ENCODE data around the gene SWAP70. TPM values are rescaled to one million over a fixed set of nuclear protein-coding genes. Genes with fewer than 3 reads are reported as not detected.

The SWAP70 gene
- polyA plus RNA-seq, 2 donors, result 7.4 TPM

DNA sequence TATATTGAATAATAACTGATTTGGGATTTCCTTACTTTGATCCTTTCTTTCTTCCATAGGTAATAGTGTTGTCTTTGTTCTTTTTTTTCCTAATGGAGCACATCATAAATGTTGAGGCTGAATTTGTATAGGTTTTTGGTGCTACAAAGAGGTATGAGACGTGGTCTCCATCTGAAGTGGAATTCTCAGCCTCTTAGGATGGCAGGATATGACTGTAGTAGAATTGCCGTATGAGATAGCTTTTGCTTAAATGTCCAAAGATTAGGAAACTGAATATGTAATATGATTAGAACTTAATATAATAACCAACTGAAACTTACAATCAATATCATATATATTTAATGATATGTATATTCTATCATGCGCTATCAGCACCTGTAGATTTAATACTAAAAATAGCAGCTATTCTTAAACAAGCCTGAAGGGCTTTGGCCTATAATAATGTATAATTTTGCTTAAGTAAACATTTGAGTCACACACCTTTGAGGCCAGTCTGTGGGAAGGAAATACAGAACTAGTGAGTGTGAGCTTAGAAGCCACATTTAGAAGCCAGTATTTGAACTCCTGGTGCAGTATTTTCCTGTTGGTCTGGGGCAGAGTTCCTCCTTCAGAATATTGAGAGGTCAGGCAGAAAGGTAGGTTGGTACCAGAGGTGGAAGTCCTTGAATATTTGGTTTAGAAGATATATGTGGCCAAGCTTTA is 62.6 kb downstream of the SWAP70 start:
- no peak overlapping the region for H3K27ac ChIP-seq (ENCODE audit: low read depth in 2 of 2, low read length in 1 of 2)
- no peaks in the 10 kb centered on the region for H3K9me3 ChIP-seq (ENCODE audit: control insufficient read depth in 2 of 2, insufficient read depth in 1 of 2, low read depth in 1 of 2, low read length in 1 of 2)
- WGBS, 2 donors, result 23 to 50% methylated on average over 3 of the region's 3 CpGs
- no peak overlapping the region for H3K4me3 ChIP-seq (ENCODE audit: low read depth in 1 of 2, low read length in 2 of 2)
- no peaks in the 10 kb centered on the region for H3K4me1 ChIP-seq (ENCODE audit: control insufficient read depth in 2 of 2, insufficient read depth in 2 of 2, low read length in 1 of 2)
- no peaks in the 10 kb centered on the region for H3K27me3 ChIP-seq (ENCODE audit: control insufficient read depth in 1 of 2, insufficient read depth in 2 of 2, low read length in 2 of 2)
- peaks cover 0 to 4% of the 10 kb centered on the region in 2 donors for H3K36me3 ChIP-seq (ENCODE audit: control insufficient read depth in 2 of 2, insufficient read depth in 2 of 2, low read length in 1 of 2)

DNA sequence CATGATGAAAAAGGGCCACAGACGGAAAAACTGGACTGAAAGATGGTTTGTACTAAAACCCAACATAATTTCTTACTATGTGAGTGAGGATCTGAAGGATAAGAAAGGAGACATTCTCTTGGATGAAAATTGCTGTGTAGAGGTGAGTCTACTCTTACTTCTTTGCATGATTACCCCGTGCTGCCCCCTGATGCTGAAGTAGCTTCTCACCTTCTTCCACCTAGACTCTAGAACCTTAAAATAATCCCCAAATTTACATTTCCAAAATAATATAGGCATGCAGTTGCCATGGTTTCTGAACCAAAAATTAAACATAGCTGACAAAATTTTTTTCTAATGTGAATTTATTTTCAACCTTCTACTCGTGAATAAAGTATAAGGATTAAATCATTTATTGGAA is 64.2 kb downstream of the SWAP70 start:
- no peak overlapping the region for H3K27ac ChIP-seq (ENCODE audit: low read depth in 2 of 2, low read length in 1 of 2)
- H3K4me1 ChIP-seq (ENCODE audit: control insufficient read depth in 2 of 2, insufficient read depth in 2 of 2, low read length in 1 of 2), result no peaks in the 10 kb centered on the region
- no peak overlapping the region for H3K4me3 ChIP-seq (ENCODE audit: low read depth in 1 of 2, low read length in 2 of 2)
- H3K9me3 ChIP-seq (ENCODE audit: control insufficient read depth in 2 of 2, insufficient read depth in 1 of 2, low read depth in 1 of 2, low read length in 1 of 2), result no peaks in the 10 kb centered on the region
- 86 to 89% methylated on average over 3 of the region's 3 CpGs for WGBS, 2 donors
- no peaks in the 10 kb centered on the region for H3K27me3 ChIP-seq (ENCODE audit: control insufficient read depth in 1 of 2, insufficient read depth in 2 of 2, low read length in 2 of 2)
- peaks cover 3 to 9% of the 10 kb centered on the region in 2 donors for H3K36me3 ChIP-seq (ENCODE audit: control insufficient read depth in 2 of 2, insufficient read depth in 2 of 2, low read length in 1 of 2)

DNA sequence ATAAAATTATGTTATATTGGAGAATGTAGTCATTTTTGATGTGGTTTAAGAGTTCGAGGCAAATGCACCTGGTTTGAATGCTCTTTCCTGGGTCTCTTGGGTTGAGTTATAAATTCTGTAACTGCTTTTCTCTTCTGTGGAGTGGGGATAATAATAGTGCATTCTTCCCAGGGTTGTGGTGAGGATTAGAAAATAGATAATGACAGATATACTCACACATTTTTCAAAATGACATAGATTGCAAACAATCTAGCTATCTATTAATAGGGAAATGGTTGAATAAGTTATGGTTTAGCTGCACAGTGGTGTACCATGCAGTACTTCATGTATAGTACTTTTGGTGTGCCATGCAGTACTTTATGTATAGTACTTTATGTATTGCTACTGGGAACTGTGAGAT is 67.4 kb downstream of the SWAP70 start:
- Histone ChIP-seq H3K27me3 (ENCODE audit: control insufficient read depth in 1 of 2, insufficient read depth in 2 of 2, low read length in 2 of 2) (no peaks in the 10 kb centered on the region), H3K4me3 (ENCODE audit: low read depth in 1 of 2, low read length in 2 of 2) (no peak overlapping the region), H3K9me3 (ENCODE audit: control insufficient read depth in 2 of 2, insufficient read depth in 1 of 2, low read depth in 1 of 2, low read length in 1 of 2) (no peaks in the 10 kb centered on the region), H3K36me3 (ENCODE audit: control insufficient read depth in 2 of 2, insufficient read depth in 2 of 2, low read length in 1 of 2) (peaks cover 6 to 14% of the 10 kb centered on the region in 2 donors), H3K27ac (ENCODE audit: low read depth in 2 of 2, low read length in 1 of 2) (no peak overlapping the region), H3K4me1 (ENCODE audit: control insufficient read depth in 2 of 2, insufficient read depth in 2 of 2, low read length in 1 of 2) (no peaks in the 10 kb centered on the region)
- 89 to 90% methylated on average over 1 of the region's 1 CpG for WGBS, 2 donors

DNA sequence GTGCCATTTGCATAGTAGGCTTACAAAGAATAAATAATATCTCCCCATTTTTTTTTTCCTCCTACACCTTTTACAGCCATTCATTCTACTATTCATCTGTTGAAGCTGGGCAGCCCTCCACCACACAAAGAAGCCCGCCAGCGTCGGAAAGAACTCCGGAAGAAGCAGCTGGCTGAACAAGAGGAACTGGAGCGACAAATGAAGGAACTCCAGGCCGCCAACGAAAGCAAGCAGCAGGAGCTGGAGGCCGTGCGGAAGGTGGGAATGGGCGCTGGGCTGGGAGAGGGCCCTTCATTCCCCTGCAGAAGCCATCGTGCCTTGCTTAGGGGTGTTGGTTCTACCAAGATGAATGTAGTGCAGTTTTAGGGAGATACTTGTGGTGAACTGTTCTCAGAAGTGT is 68.6 kb downstream of the SWAP70 start:
- Histone ChIP-seq H3K4me1 (ENCODE audit: control insufficient read depth in 2 of 2, insufficient read depth in 2 of 2, low read length in 1 of 2) (peaks cover 0 to 4% of the 10 kb centered on the region in 2 donors), H3K9me3 (ENCODE audit: control insufficient read depth in 2 of 2, insufficient read depth in 1 of 2, low read depth in 1 of 2, low read length in 1 of 2) (no peaks in the 10 kb centered on the region), H3K36me3 (ENCODE audit: control insufficient read depth in 2 of 2, insufficient read depth in 2 of 2, low read length in 1 of 2) (peaks cover 9 to 14% of the 10 kb centered on the region in 2 donors), H3K4me3 (ENCODE audit: low read depth in 1 of 2, low read length in 2 of 2) (no peak overlapping the region), H3K27ac (ENCODE audit: low read depth in 2 of 2, low read length in 1 of 2) (no peak overlapping the region), H3K27me3 (ENCODE audit: control insufficient read depth in 1 of 2, insufficient read depth in 2 of 2, low read length in 2 of 2) (no peaks in the 10 kb centered on the region)
- WGBS, 2 donors, result 82 to 84% methylated on average over 11 of the region's 11 CpGs

DNA sequence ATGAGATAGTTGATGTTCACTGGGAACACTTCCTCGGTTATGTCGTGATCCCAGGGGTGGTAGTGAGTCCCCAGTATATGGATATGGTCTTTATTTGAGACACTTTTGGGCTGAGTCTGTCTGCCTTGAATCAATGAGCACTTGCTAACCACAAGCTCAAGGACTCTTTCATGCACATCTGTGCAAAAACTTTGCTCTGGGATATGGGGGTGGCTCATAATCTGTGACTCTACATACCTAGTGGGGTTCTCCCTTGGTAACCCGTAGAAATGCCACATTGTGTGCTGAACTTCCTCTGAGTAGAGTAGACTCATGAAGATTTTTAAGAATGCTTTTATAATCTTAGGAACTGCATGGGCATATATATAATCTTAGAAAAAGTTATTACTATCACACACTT is 69.3 kb downstream of the SWAP70 start:
- Histone ChIP-seq H3K9me3 (ENCODE audit: control insufficient read depth in 2 of 2, insufficient read depth in 1 of 2, low read depth in 1 of 2, low read length in 1 of 2) (no peaks in the 10 kb centered on the region), H3K4me3 (ENCODE audit: low read depth in 1 of 2, low read length in 2 of 2) (no peak overlapping the region), H3K36me3 (ENCODE audit: control insufficient read depth in 2 of 2, insufficient read depth in 2 of 2, low read length in 1 of 2) (peaks cover 11% of the 10 kb centered on the region in 2 donors), H3K4me1 (ENCODE audit: control insufficient read depth in 2 of 2, insufficient read depth in 2 of 2, low read length in 1 of 2) (peaks cover 0 to 4% of the 10 kb centered on the region in 2 donors), H3K27me3 (ENCODE audit: control insufficient read depth in 1 of 2, insufficient read depth in 2 of 2, low read length in 2 of 2) (no peaks in the 10 kb centered on the region), H3K27ac (ENCODE audit: low read depth in 2 of 2, low read length in 1 of 2) (no peak overlapping the region)
- 95 to 96% methylated on average over 3 of the region's 3 CpGs for WGBS, 2 donors

DNA sequence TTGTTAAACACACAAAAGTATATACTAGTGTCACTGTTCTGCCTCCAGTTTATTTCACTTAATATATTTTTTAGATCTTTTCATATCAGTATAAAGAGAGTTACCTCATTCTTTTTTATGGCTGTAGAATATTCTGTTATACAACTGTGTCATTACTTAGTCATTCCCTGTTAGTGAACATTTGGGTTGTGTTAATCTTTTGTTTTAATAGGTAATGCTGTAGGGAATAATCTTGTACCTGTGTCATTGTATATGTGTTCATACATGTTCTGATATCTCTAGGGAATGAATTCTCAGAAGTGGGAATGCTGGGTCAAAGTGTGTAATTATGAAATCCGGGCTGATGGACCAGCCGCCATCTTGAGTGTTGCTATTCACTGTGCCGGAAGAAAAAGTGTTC is 71.4 kb downstream of the SWAP70 start:
- WGBS, 2 donors, result 93 to 94% methylated on average over 3 of the region's 3 CpGs
- Histone ChIP-seq H3K4me1 (ENCODE audit: control insufficient read depth in 2 of 2, insufficient read depth in 2 of 2, low read length in 1 of 2) (peaks cover 0 to 4% of the 10 kb centered on the region in 2 donors), H3K36me3 (ENCODE audit: control insufficient read depth in 2 of 2, insufficient read depth in 2 of 2, low read length in 1 of 2) (peaks cover 11% of the 10 kb centered on the region in 2 donors), H3K9me3 (ENCODE audit: control insufficient read depth in 2 of 2, insufficient read depth in 1 of 2, low read depth in 1 of 2, low read length in 1 of 2) (no peaks in the 10 kb centered on the region), H3K27ac (ENCODE audit: low read depth in 2 of 2, low read length in 1 of 2) (no peak overlapping the region), H3K27me3 (ENCODE audit: control insufficient read depth in 1 of 2, insufficient read depth in 2 of 2, low read length in 2 of 2) (no peaks in the 10 kb centered on the region), H3K4me3 (ENCODE audit: low read depth in 1 of 2, low read length in 2 of 2) (no peak overlapping the region)

DNA sequence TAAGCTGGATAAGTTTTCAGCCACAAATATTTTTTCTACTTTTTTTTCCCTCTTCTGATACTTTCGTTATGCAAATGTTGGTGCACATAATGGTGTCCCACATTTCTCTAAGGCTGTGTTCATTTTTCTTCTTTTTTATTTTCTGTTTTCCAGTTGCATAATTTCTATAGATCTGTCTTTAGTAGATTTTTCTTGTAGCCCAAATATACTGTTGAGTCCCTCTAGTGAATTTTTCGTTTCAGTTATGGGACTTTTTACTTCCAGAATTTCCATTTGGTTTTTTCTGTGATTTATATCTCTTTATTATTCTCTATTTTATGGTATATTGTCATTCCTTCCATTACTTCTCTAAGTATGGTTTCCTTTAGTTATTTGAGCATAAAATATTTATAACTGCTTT is 72.0 kb downstream of the SWAP70 start:
- H3K36me3 ChIP-seq (ENCODE audit: control insufficient read depth in 2 of 2, insufficient read depth in 2 of 2, low read length in 1 of 2), result peaks cover 11 to 14% of the 10 kb centered on the region in 2 donors
- WGBS, 2 donors, result 92 to 99% methylated on average over 2 of the region's 2 CpGs

DNA sequence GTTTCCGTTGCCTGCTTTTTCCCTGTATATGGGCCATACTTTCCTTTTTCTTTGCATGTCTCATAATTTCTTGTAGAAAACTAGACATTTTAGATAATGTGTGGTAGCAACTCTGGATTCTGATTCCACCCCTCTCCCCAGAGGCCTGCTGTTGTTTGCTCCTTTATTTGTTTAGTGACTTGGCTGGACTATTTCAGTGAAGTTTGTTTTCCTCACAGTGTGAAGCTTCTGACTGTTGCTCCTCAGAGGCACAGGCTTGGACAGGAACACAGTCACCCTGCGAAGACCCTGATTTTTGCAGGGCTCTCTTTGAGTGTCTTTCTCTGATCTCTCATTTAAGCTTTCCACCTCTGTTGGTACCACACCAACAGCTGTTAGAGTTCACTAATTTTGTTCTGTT is 72.5 kb downstream of the SWAP70 start:
- Histone ChIP-seq H3K36me3 (ENCODE audit: control insufficient read depth in 2 of 2, insufficient read depth in 2 of 2, low read length in 1 of 2) (peaks cover 11 to 14% of the 10 kb centered on the region in 2 donors), H3K9me3 (ENCODE audit: control insufficient read depth in 2 of 2, insufficient read depth in 1 of 2, low read depth in 1 of 2, low read length in 1 of 2) (no peaks in the 10 kb centered on the region), H3K4me3 (ENCODE audit: low read depth in 1 of 2, low read length in 2 of 2) (no peak overlapping the region), H3K27ac (ENCODE audit: low read depth in 2 of 2, low read length in 1 of 2) (no peak overlapping the region), H3K27me3 (ENCODE audit: control insufficient read depth in 1 of 2, insufficient read depth in 2 of 2, low read length in 2 of 2) (no peaks in the 10 kb centered on the region), H3K4me1 (ENCODE audit: control insufficient read depth in 2 of 2, insufficient read depth in 2 of 2, low read length in 1 of 2) (peaks cover 0 to 4% of the 10 kb centered on the region in 2 donors)
- WGBS, 2 donors, result 95 to 96% methylated on average over 2 of the region's 2 CpGs

More for the DNA sequence above, 72.0 kb downstream of the SWAP70 start:
- Histone ChIP-seq H3K27ac (ENCODE audit: low read depth in 2 of 2, low read length in 1 of 2) (no peak overlapping the region), H3K27me3 (ENCODE audit: control insufficient read depth in 1 of 2, insufficient read depth in 2 of 2, low read length in 2 of 2) (no peaks in the 10 kb centered on the region), H3K4me1 (ENCODE audit: control insufficient read depth in 2 of 2, insufficient read depth in 2 of 2, low read length in 1 of 2) (peaks cover 0 to 4% of the 10 kb centered on the region in 2 donors), H3K9me3 (ENCODE audit: control insufficient read depth in 2 of 2, insufficient read depth in 1 of 2, low read depth in 1 of 2, low read length in 1 of 2) (no peaks in the 10 kb centered on the region), H3K4me3 (ENCODE audit: low read depth in 1 of 2, low read length in 2 of 2) (no peak overlapping the region)

DNA sequence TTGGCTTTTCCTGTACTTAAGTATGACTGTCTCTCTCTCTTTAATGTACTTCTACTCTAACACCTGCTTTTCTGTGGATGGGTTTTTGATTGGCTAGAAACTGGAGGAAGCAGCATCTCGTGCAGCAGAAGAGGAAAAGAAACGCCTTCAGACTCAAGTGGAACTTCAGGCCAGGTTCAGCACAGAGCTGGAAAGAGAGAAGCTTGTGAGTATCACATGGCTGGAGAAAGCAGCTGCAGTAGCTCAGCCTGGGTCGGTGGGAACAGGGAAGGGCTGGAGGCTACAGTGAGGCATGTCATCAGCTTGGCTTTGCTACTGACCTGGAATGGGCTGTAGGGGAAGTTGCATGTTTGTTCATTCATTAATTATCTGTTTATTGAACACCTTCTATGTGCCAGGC is 74.2 kb downstream of the SWAP70 start:
- H3K27ac ChIP-seq (ENCODE audit: low read depth in 2 of 2, low read length in 1 of 2), result no peak overlapping the region
- H3K36me3 ChIP-seq (ENCODE audit: control insufficient read depth in 2 of 2, insufficient read depth in 2 of 2, low read length in 1 of 2), result peaks cover 5 to 10% of the 10 kb centered on the region in 2 donors
- 42 to 44% methylated on average over 3 of the region's 3 CpGs for WGBS, 2 donors
- H3K27me3 ChIP-seq (ENCODE audit: control insufficient read depth in 1 of 2, insufficient read depth in 2 of 2, low read length in 2 of 2), result no peaks in the 10 kb centered on the region
- no peaks in the 10 kb centered on the region for H3K9me3 ChIP-seq (ENCODE audit: control insufficient read depth in 2 of 2, insufficient read depth in 1 of 2, low read depth in 1 of 2, low read length in 1 of 2)
- peaks cover 0 to 4% of the 10 kb centered on the region in 2 donors for H3K4me1 ChIP-seq (ENCODE audit: control insufficient read depth in 2 of 2, insufficient read depth in 2 of 2, low read length in 1 of 2)
- no peak overlapping the region for H3K4me3 ChIP-seq (ENCODE audit: low read depth in 1 of 2, low read length in 2 of 2)

DNA sequence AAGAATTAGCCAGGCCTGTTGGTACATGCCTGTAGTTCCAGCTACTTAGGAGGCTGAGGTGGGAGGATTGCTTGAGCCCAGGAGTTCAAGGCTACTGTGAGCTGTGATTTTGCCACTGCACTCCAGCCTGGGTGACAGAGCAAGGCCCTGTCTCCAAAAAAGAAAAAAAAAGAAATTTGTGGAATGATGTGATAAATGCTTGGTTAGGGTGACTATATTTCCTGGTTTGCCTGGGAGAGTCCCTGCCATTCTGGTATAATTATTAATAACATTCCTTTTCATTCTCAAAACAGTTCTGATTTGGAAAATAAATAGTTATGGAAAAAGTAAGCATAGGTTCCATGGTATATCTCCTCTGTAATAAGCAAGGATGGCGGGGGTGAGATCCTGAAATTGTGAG is 74.8 kb downstream of the SWAP70 start:
- Histone ChIP-seq H3K4me1 (ENCODE audit: control insufficient read depth in 2 of 2, insufficient read depth in 2 of 2, low read length in 1 of 2) (peaks cover 0 to 4% of the 10 kb centered on the region in 2 donors), H3K4me3 (ENCODE audit: low read depth in 1 of 2, low read length in 2 of 2) (no peak overlapping the region), H3K9me3 (ENCODE audit: control insufficient read depth in 2 of 2, insufficient read depth in 1 of 2, low read depth in 1 of 2, low read length in 1 of 2) (no peaks in the 10 kb centered on the region), H3K27me3 (ENCODE audit: control insufficient read depth in 1 of 2, insufficient read depth in 2 of 2, low read length in 2 of 2) (no peaks in the 10 kb centered on the region), H3K36me3 (ENCODE audit: control insufficient read depth in 2 of 2, insufficient read depth in 2 of 2, low read length in 1 of 2) (peaks cover 3 to 8% of the 10 kb centered on the region in 2 donors), H3K27ac (ENCODE audit: low read depth in 2 of 2, low read length in 1 of 2) (no peak overlapping the region)
- WGBS, 2 donors, result 94 to 100% methylated on average over 1 of the region's 1 CpG

All from esophagus (tissue), 2 donors.